ENCODE data around the gene SMARCC1. TPM values are rescaled to one million over a fixed set of nuclear protein-coding genes. Genes with fewer than 3 reads are reported as not detected.

Gene SMARCC1
- total RNA-seq, 1 experiment from 2014 or later: 249 TPM

DNA sequence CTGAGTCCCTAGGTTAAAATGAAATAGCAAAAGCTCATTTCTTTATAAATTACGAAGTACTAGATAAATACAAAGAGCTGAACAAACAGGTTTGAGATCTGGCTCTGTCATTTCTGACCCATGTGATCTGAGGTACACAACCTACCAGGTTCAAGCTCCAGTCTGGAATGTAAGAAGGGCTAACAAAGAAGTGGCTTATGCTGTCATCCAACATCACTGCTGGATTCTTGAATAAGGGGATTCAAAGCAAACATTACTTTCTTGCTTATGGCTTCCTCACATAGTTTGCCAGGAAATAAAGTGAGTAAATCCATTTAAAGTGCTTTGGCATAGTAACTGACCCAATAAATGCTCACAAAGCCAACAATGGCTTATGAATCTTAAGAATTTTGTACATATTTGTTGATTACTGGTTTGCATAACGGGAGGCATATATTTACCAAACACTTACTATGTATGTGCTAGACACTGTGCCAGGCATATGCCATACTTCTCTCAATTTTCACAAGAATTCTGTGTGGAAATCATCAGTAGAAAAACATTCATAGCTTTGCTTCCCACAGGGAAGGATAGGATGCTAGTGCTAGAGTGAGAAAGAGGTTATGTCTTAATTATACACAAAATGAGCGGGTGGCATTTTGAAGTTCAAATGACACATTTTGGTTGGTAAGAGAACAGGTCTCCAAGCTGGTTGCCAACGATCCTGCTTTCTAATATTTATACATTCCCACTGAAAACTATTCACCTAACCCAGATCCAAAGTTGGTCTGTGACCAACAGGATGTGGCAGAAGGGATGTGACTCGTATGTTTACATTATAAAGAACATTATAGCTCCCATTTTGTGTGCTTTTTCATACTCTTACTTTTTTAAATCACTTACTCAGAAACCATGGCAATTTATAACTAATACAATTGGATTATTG, 164.3 kb downstream of the SMARCC1 start:
- ChIA-PET CTCF (interaction anchor here (2.8 kb wide), 1 partner anchor 95 kb away, joined by 8 read pairs; no protein-coding TSS in a partner anchor), POLR2A (interaction anchor here (0.5 kb wide), 1 partner anchor 146 kb away, joined by 3 read pairs; no protein-coding TSS in a partner anchor)
- 0 out of 2 replicates have a peak, but pooled peaks cover 2% of the 10 kb centered on the region for H3K4me1 Mint-ChIP-seq
- ATAC-seq: no peak
- H3K4me3 Mint-ChIP-seq: no peak overlapping the region
- no peaks in the 10 kb centered on the region for H3K9me3 Mint-ChIP-seq
- no peak for TF ChIP-seq E2F4 (CRISPR knock-in tag; IDR thresholded peaks at IDR 0.05; ENCODE audit: borderline replicate concordance, low read depth)
- TF ChIP-seq, protein P1, sequence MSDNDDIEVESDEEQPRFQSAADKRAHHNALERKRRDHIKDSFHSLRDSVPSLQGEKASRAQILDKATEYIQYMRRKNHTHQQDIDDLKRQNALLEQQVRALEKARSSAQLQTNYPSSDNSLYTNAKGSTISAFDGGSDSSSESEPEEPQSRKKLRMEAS (CRISPR knock-in tag; IDR thresholded peaks at IDR 0.05): no peak
- no peak for TF ChIP-seq ZNF138 (CRISPR knock-in tag; conservative IDR thresholded peaks at IDR 0.05)
- TF ChIP-seq RORB (CRISPR knock-in tag; IDR thresholded peaks at IDR 0.05): no peak
- no peak for TF ChIP-seq ZNF263 (CRISPR knock-in tag; IDR thresholded peaks at IDR 0.05; ENCODE audit: low read depth)
- no peak for TF ChIP-seq ZBTB21 (CRISPR knock-in tag; IDR thresholded peaks at IDR 0.05; ENCODE audit: borderline replicate concordance)
- no peak for TF ChIP-seq ZNF416 (CRISPR knock-in tag; IDR thresholded peaks at IDR 0.05)
- no peak for TF ChIP-seq MXD4 (CRISPR knock-in tag; IDR thresholded peaks at IDR 0.05; ENCODE audit: borderline replicate concordance)
- TF ChIP-seq NFE2L1 (CRISPR knock-in tag; IDR thresholded peaks at IDR 0.05): no peak
- H3K27ac Mint-ChIP-seq: no peak overlapping the region
- no peak for DNase-seq (ENCODE audit: low spot score)
- H3K27me3 Mint-ChIP-seq (ENCODE audit: low read depth): no peaks in the 10 kb centered on the region
- H3K36me3 Mint-ChIP-seq: peaks cover 47% of the 10 kb centered on the region

- CTCF ChIA-PET: no interaction called here
- Mint-ChIP-seq H3K27ac (no peak overlapping the region), H3K9me3 (no peaks in the 10 kb centered on the region), H3K4me3 (no peak overlapping the region), H3K4me1 (0 out of 2 replicates have a peak, but pooled peaks cover 2% of the 10 kb centered on the region), H3K36me3 (peaks cover 51% of the 10 kb centered on the region), H3K27me3 (ENCODE audit: low read depth) (no peaks in the 10 kb centered on the region)
- no peak for DNase-seq (ENCODE audit: low spot score)
- POLR2A ChIA-PET: no interaction called here
- no peak for TF ChIP-seq E2F1 (CRISPR knock-in tag; IDR thresholded peaks at IDR 0.05)
- TF ChIP-seq, protein P2, sequence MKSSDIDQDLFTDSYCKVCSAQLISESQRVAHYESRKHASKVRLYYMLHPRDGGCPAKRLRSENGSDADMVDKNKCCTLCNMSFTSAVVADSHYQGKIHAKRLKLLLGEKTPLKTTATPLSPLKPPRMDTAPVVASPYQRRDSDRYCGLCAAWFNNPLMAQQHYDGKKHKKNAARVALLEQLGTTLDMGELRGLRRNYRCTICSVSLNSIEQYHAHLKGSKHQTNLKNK (CRISPR knock-in tag; IDR thresholded peaks at IDR 0.05): no peak
- TF ChIP-seq, protein P3, sequence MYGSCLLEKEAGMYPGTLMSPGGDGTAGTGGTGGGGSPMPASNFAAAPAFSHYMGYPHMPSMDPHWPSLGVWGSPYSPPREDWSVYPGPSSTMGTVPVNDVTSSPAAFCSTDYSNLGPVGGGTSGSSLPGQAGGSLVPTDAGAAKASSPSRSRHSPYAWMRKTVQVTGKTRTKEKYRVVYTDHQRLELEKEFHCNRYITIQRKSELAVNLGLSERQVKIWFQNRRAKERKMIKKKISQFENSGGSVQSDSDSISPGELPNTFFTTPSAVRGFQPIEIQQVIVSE (CRISPR knock-in tag; IDR thresholded peaks at IDR 0.05; ENCODE audit: borderline replicate concordance): no peak
- TF ChIP-seq ZNF263 (CRISPR knock-in tag; IDR thresholded peaks at IDR 0.05; ENCODE audit: low read depth): no peak
- no peak for TF ChIP-seq ZNF671 (CRISPR knock-in tag; IDR thresholded peaks at IDR 0.05)
- TF ChIP-seq TEAD1 (CRISPR knock-in tag; IDR thresholded peaks at IDR 0.05): no peak
- no peak for TF ChIP-seq ZNF416 (CRISPR knock-in tag; IDR thresholded peaks at IDR 0.05)
- TF ChIP-seq KAT7 (CRISPR knock-in tag; IDR thresholded peaks at IDR 0.05; ENCODE audit: borderline replicate concordance): no peak
- TF ChIP-seq NFE2L1 (CRISPR knock-in tag; IDR thresholded peaks at IDR 0.05): no peak
- TF ChIP-seq CREB1 (CRISPR knock-in tag; IDR thresholded peaks at IDR 0.05): no peak
- no peak for TF ChIP-seq ZNF423 (CRISPR knock-in tag; IDR thresholded peaks at IDR 0.05)
- no peak for ATAC-seq
These were observed 166.9 kb downstream of the SMARCC1 start for GRCh38 chr3:47614788-47615187.

- 0 out of 2 replicates have a peak, but pooled peaks cover 2% of the 10 kb centered on the region for H3K4me1 Mint-ChIP-seq
- H3K36me3 Mint-ChIP-seq: peaks cover 53% of the 10 kb centered on the region
- ChIA-PET POLR2A (no interaction called here), CTCF (interaction anchor here (0.6 to 1.1 kb wide), 3 partner anchors 91 to 171 kb away, joined by 3 to 6 read pairs (median 3); no protein-coding TSS in a partner anchor)
- no peaks in the 10 kb centered on the region for H3K27me3 Mint-ChIP-seq (ENCODE audit: low read depth)
- H3K27ac Mint-ChIP-seq: no peak overlapping the region
- H3K4me3 Mint-ChIP-seq: no peak overlapping the region
- no peak for TF ChIP-seq TEAD1 (CRISPR knock-in tag; IDR thresholded peaks at IDR 0.05)
- no peak for TF ChIP-seq ZNF263 (CRISPR knock-in tag; IDR thresholded peaks at IDR 0.05; ENCODE audit: low read depth)
- TF ChIP-seq RORB (CRISPR knock-in tag; IDR thresholded peaks at IDR 0.05): no peak
- no peak for TF ChIP-seq ZNF121 (CRISPR knock-in tag; IDR thresholded peaks at IDR 0.05)
- no peak for TF ChIP-seq USF1 (CRISPR knock-in tag; IDR thresholded peaks at IDR 0.05)
- TF ChIP-seq NFE2L1 (CRISPR knock-in tag; IDR thresholded peaks at IDR 0.05): no peak
- ATAC-seq (no peak), DNase-seq (ENCODE audit: low spot score) (no peak)
- no peaks in the 10 kb centered on the region for H3K9me3 Mint-ChIP-seq
These were observed 168.0 kb downstream of the SMARCC1 start for GRCh38 chr3:47613722-47614121.
